Neuronal stem cell (in vitro differentiated cells): ENCODE data around the gene TYW1.
"Not testable (repeated sequence)": the region's sequence is repeated elsewhere in the genome, so short reads cannot be mapped to it uniquely, and the experiment has no call there.

ENCODE experiments used
- DNase-seq: peaks from one replicate; pipeline ENCODE4 v3.0.0-alpha.2; 2013; ENCODE audit warnings: low spot score
- H2AFZ ChIP-seq: one replicate; pipeline ENCODE4 v1.6.1; 2013; ENCODE audit warnings: mild to moderate bottlenecking, low read length, inconsistent platforms
- H2AK5ac ChIP-seq: 2 replicates; pipeline ENCODE4 v1.6.1; 2013; ENCODE audit warnings: low read depth, mild to moderate bottlenecking, inconsistent platforms, low read length, moderate library complexity, mixed read lengths
- H2BK120ac ChIP-seq: 2 replicates; pipeline ENCODE4 v1.6.1; 2013; ENCODE audit warnings: low read depth, mild to moderate bottlenecking, inconsistent platforms, low read length, moderate library complexity, mixed read lengths
- H2BK12ac ChIP-seq: one replicate; pipeline ENCODE4 v1.6.1; 2013; ENCODE audit warnings: low read length, inconsistent platforms
- H2BK15ac ChIP-seq: 2 replicates; pipeline ENCODE4 v1.6.1; 2013; ENCODE audit warnings: mild to moderate bottlenecking, low read length, inconsistent platforms, mixed read lengths
- H2BK5ac ChIP-seq: one replicate; pipeline ENCODE4 v1.6.1; 2013; ENCODE audit warnings: inconsistent platforms, mild to moderate bottlenecking, low read length, moderate library complexity
- H3K14ac ChIP-seq: one replicate; pipeline ENCODE4 v1.6.1; 2013; ENCODE audit warnings: low read length, inconsistent platforms
- H3K18ac ChIP-seq: 2 replicates; pipeline ENCODE4 v1.6.1; 2013; ENCODE audit warnings: low read length, inconsistent platforms
- H3K23ac ChIP-seq: 2 replicates; pipeline ENCODE4 v1.6.1; 2013; ENCODE audit warnings: low read depth, mild to moderate bottlenecking, mixed read lengths, low read length, inconsistent platforms; ENCODE audit not compliant: poor library complexity
- H3K27ac ChIP-seq: replicated peaks from 3 replicates; pipeline ENCODE4 v1.5.1; 2013; ENCODE audit warnings: low read length, inconsistent platforms
- H3K27me3 ChIP-seq, 3 experiments: 2 replicates each; pipeline ENCODE4 v1.6.1; 2013; ENCODE audit warnings: low read length in 3 of 3, mild to moderate bottlenecking in 2 of 3, inconsistent platforms in 1 of 3, low read depth in 1 of 3, mixed read lengths in 1 of 3, moderate library complexity in 1 of 3; ENCODE audit not compliant: control insufficient read depth in 3 of 3, insufficient read depth in 3 of 3
- H3K36me3 ChIP-seq, 2 donors: replicated peaks in 1 of 2; 2 replicates each; pipeline ENCODE4 v1.6.1; 2013; ENCODE audit warnings: low read length in 2 of 2; ENCODE audit not compliant: control insufficient read depth in 2 of 2, insufficient read depth in 2 of 2
- H3K4ac ChIP-seq: 2 replicates; pipeline ENCODE4 v1.6.1; 2013; ENCODE audit warnings: inconsistent platforms, mild to moderate bottlenecking, low read length, moderate library complexity
- H3K4me1 ChIP-seq, 2 donors: 1 replicate in 1 of 2; 2 replicates in 1 of 2; pipeline ENCODE4 v1.6.1; 2013; ENCODE audit warnings: low read length in 2 of 2, low read depth in 1 of 2; ENCODE audit not compliant: control insufficient read depth in 2 of 2, insufficient read depth in 1 of 2
- H3K4me2 ChIP-seq: one replicate; pipeline ENCODE4 v1.6.1; 2013; ENCODE audit warnings: mild to moderate bottlenecking, low read length, inconsistent platforms; ENCODE audit not compliant: insufficient read depth, poor library complexity, severe bottlenecking
- H3K4me3 ChIP-seq, 2 donors: 2 replicates each; pipeline ENCODE4 v1.5.1; 2013; ENCODE audit warnings: low read length in 2 of 2, mild to moderate bottlenecking in 2 of 2, inconsistent platforms in 1 of 2, moderate library complexity in 1 of 2
- H3K79me1 ChIP-seq: one replicate; pipeline ENCODE4 v1.6.1; 2013; ENCODE audit warnings: low read depth, mild to moderate bottlenecking, inconsistent platforms, low read length, moderate library complexity
- H3K9ac ChIP-seq: one replicate; pipeline ENCODE4 v1.6.1; 2013; ENCODE audit warnings: mild to moderate bottlenecking, low read depth, low read length, inconsistent platforms; ENCODE audit not compliant: poor library complexity
- H3K9me3 ChIP-seq, 2 donors: replicated peaks in 1 of 2; 2 replicates each; pipeline versions ENCODE3 to v1.6.1; 2013; ENCODE audit warnings: low read length in 2 of 2, mild to moderate bottlenecking in 2 of 2, inconsistent platforms in 1 of 2, low read depth in 1 of 2, mixed read lengths in 1 of 2, moderate library complexity in 1 of 2; ENCODE audit not compliant: control insufficient read depth in 2 of 2, insufficient read depth in 1 of 2
- H4K8ac ChIP-seq: one replicate; pipeline ENCODE4 v1.6.1; 2013; ENCODE audit warnings: low read depth, mild to moderate bottlenecking, inconsistent platforms, low read length, moderate library complexity
- H4K91ac ChIP-seq: one replicate; pipeline ENCODE4 v1.6.1; 2013; ENCODE audit warnings: low read length, low read depth, mild to moderate bottlenecking, inconsistent platforms; ENCODE audit not compliant: poor library complexity
- WGBS, 2 donors: extraction: QIAGEN DNeasy Blood & Tissue Kit; methylation state at CpG; one replicate each; pipeline ENCODE4 v1.1.7; 2013; ENCODE audit warnings: missing lambda C conversion rate in 2 of 2, mixed read lengths in 1 of 2; ENCODE audit not compliant: insufficient read length in 2 of 2, insufficient replicate concordance in 1 of 2; ENCODE audit errors: extremely low coverage in 2 of 2; 5-methylcytosine and 5-hydroxymethylcytosine counted together

Gene TYW1

GRCh38 chr7:67248364-67248763 is 251.7 kb downstream of the TYW1 start:
- WGBS, 2 donors: no CpG with 5 or more reads among the region's 5 CpGs
- H3K27ac ChIP-seq, H3K27me3 ChIP-seq, H2BK12ac ChIP-seq, H2BK120ac ChIP-seq, H4K8ac ChIP-seq, H3K79me1 ChIP-seq, H3K4me3 ChIP-seq, H3K4me1 ChIP-seq, H2AK5ac ChIP-seq, H3K14ac ChIP-seq, H3K9ac ChIP-seq, H2BK15ac ChIP-seq, DNase-seq, H3K9me3 ChIP-seq, H3K23ac ChIP-seq, H3K18ac ChIP-seq, H3K36me3 ChIP-seq, H3K4ac ChIP-seq, H3K4me2 ChIP-seq, H4K91ac ChIP-seq, H2BK5ac ChIP-seq, H2AFZ ChIP-seq: not testable (repeated sequence)

GRCh38 chr7:67251986-67252558 is 255.4 kb downstream of the TYW1 start:
- no peak for DNase-seq
- H2AFZ ChIP-seq: no peak overlapping the region
- no peak overlapping the region for H2AK5ac ChIP-seq
- H3K79me1 ChIP-seq: no peaks in the 10 kb centered on the region
- no peak overlapping the region for H2BK120ac ChIP-seq
- no peak overlapping the region for H2BK15ac ChIP-seq
- no peak overlapping the region for H3K14ac ChIP-seq
- WGBS, 2 donors: no CpG with 5 or more reads among the region's 1 CpG
- H3K27me3 ChIP-seq: no peaks in the 10 kb centered on the region
- no peak overlapping the region for H3K18ac ChIP-seq
- H3K23ac ChIP-seq: no peak overlapping the region
- no peak overlapping the region for H2BK5ac ChIP-seq
- no peaks in the 10 kb centered on the region for H3K4me1 ChIP-seq
- peaks cover 0 to 5% of the 10 kb centered on the region in 2 donors for H3K9me3 ChIP-seq
- no peak overlapping the region for H2BK12ac ChIP-seq
- H3K27ac ChIP-seq: no peak overlapping the region
- no peak overlapping the region for H4K8ac ChIP-seq
- H3K4ac ChIP-seq: no peak overlapping the region
- no peak overlapping the region for H3K9ac ChIP-seq
- no peak overlapping the region for H3K4me2 ChIP-seq
- no peaks in the 10 kb centered on the region for H3K36me3 ChIP-seq
- H3K4me3 ChIP-seq: no peak overlapping the region
- no peak overlapping the region for H4K91ac ChIP-seq

GRCh38 chr7:67255076-67255475 is 258.4 kb downstream of the TYW1 start:
- not testable (repeated sequence) for DNase-seq, H2AK5ac ChIP-seq, H3K79me1 ChIP-seq, H3K27ac ChIP-seq, H3K4me3 ChIP-seq, H3K4me2 ChIP-seq, H3K14ac ChIP-seq, H2AFZ ChIP-seq, H3K36me3 ChIP-seq, H2BK15ac ChIP-seq, H3K23ac ChIP-seq, H3K4ac ChIP-seq, H3K9me3 ChIP-seq, H2BK120ac ChIP-seq, H3K9ac ChIP-seq, H4K8ac ChIP-seq, H3K4me1 ChIP-seq, H2BK5ac ChIP-seq, H3K27me3 ChIP-seq, H4K91ac ChIP-seq, H3K18ac ChIP-seq, H2BK12ac ChIP-seq
- WGBS, 2 donors: no CpG with 5 or more reads among the region's 3 CpGs

- H3K4me1 ChIP-seq, H2BK12ac ChIP-seq, H3K4me3 ChIP-seq, H3K79me1 ChIP-seq, H2BK15ac ChIP-seq, H3K9ac ChIP-seq, H3K36me3 ChIP-seq, H3K27me3 ChIP-seq, H2AK5ac ChIP-seq, H3K27ac ChIP-seq, H2BK120ac ChIP-seq, H2BK5ac ChIP-seq, DNase-seq, H3K23ac ChIP-seq, H3K4ac ChIP-seq, H4K8ac ChIP-seq, H3K4me2 ChIP-seq, H3K14ac ChIP-seq, H3K18ac ChIP-seq, H4K91ac ChIP-seq, H3K9me3 ChIP-seq, H2AFZ ChIP-seq: not testable (repeated sequence)
- WGBS, 2 donors: no CpG with 5 or more reads among the region's 1 CpG
Observed at GRCh38 chr7:67257779-67258178, 261.1 kb downstream of the TYW1 start.
